K562 (cell line): ENCODE measurements around the gene VAPB. TPM values are rescaled to one million over a fixed set of nuclear protein-coding genes. Genes with fewer than 3 reads are reported as not detected.

Experiments used
- ATAC-seq: fragments of 200-7000 bp; cut with Tn5 transposase; 3 replicates; pipeline ENCODE4 v1.9.1; 2020; ENCODE audit warnings: moderate library complexity
- BruUV-seq: library from RNA; stranded (reverse); fragments of 400-500 nt; replicated peaks from 2 replicates; lab custom pipeline; 2021; lab: Mats Ljungman, UMichigan
- CTCF ChIA-PET: fragments of 300-600 bp; formaldehyde crosslinking; extraction: SDS; loops from one replicate; lab custom pipeline; 2021; ENCODE audit warnings: low intra/inter-chr PET ratio; lab: Yijun Ruan, JAX
- POLR2A ChIA-PET: fragments of 300-600, 350-650 bp; sonication (Branson Sonifier 250); formaldehyde crosslinking; extraction: SDS; loops from one replicate; lab custom pipeline; 2021; ENCODE audit warnings: antibody characterized with exemption, inconsistent platforms; lab: Yijun Ruan, JAX
- DNase-seq, 4 experiments: peaks; one replicate each; pipeline versions ENCODE4 v3.0.0 to v3.0.0-alpha.2; 2011 to 2018; ENCODE audit warnings: low spot score in 3 of 4, mixed read lengths in 3 of 4; ENCODE audit errors: extremely low read depth in 1 of 4
- FAIRE-seq: peaks from 2 replicates; lab custom pipeline; 2011; peaks lifted over from hg19 to GRCh38; lab: Jason Lieb, UNC
- H2AFZ ChIP-seq: 2 replicates; pipeline ENCODE4 v1.6.0; 2011; ENCODE audit warnings: low read depth, low read length, control low read depth, inconsistent platforms
- H3K27ac ChIP-seq: fragments of 200-600 bp; 3 replicates; pipeline ENCODE4 v1.8.0; 2011; ENCODE audit warnings: low read depth, mild to moderate bottlenecking, control low read depth, inconsistent platforms, low read length, moderate library complexity, mixed read lengths; ENCODE audit errors: extremely low read depth
- H3K27me3 ChIP-seq, 2 experiments: fragments of 300-600 bp in 1 of 2; 2 replicates in 1 of 2; 3 replicates in 1 of 2; pipeline versions ENCODE4 v1.6.0 to v1.8.0; 2011; ENCODE audit warnings: inconsistent platforms in 2 of 2, low read length in 2 of 2, mild to moderate bottlenecking in 1 of 2, mixed read lengths in 1 of 2, moderate library complexity in 1 of 2; ENCODE audit not compliant: control insufficient read depth in 2 of 2, insufficient read depth in 2 of 2
- H3K36me3 ChIP-seq: fragments of 300-600 bp; 3 replicates; pipeline ENCODE4 v1.8.0; 2011; ENCODE audit warnings: mild to moderate bottlenecking, low read length, inconsistent platforms; ENCODE audit not compliant: control insufficient read depth, insufficient read depth
- H3K4me1 ChIP-seq, 2 experiments: fragments of 200-600 bp in 1 of 2; replicated peaks in 1 of 2; 2 replicates in 1 of 2; 3 replicates in 1 of 2; pipeline versions ENCODE4 v1.5.1 to v1.8.0; 2011; ENCODE audit warnings: inconsistent platforms in 2 of 2, low read length in 2 of 2, mild to moderate bottlenecking in 1 of 2, mixed read lengths in 1 of 2, moderate library complexity in 1 of 2; ENCODE audit not compliant: control insufficient read depth in 2 of 2, insufficient read depth in 2 of 2
- H3K4me2 ChIP-seq: 2 replicates; pipeline ENCODE4 v1.6.1; 2011; ENCODE audit warnings: low read length, control low read depth, inconsistent platforms, mixed read lengths; ENCODE audit not compliant: insufficient read depth
- H3K4me3 ChIP-seq: fragments of 200-600 bp; sonication (generic), shearing (Covaris generic); 2 replicates; pipeline ENCODE4 v1.5.1; 2016; ENCODE audit warnings: control low read depth, inconsistent platforms
- H3K79me2 ChIP-seq: fragments of 200-600 bp; 3 replicates; pipeline ENCODE4 v1.8.0; 2011; ENCODE audit warnings: low read length, inconsistent platforms; ENCODE audit not compliant: control insufficient read depth, insufficient read depth
- H3K9ac ChIP-seq, 2 experiments: 2 replicates each; pipeline versions ENCODE4 v1.6.0 to v1.6.1; 2011; ENCODE audit warnings: low read depth in 2 of 2, low read length in 2 of 2, control low read depth in 1 of 2, inconsistent platforms in 1 of 2, mild to moderate bottlenecking in 1 of 2, mixed read lengths in 1 of 2; ENCODE audit not compliant: insufficient read depth in 1 of 2
- H3K9me1 ChIP-seq: one replicate; pipeline ENCODE4 v1.6.0; 2011; ENCODE audit warnings: inconsistent platforms, mild to moderate bottlenecking, low read length, moderate library complexity; ENCODE audit not compliant: control insufficient read depth, insufficient read depth
- H3K9me3 ChIP-seq: replicated peaks from 2 replicates; pipeline ENCODE4 v1.5.1; 2011; ENCODE audit warnings: low read depth, low read length, inconsistent platforms; ENCODE audit not compliant: control insufficient read depth, insufficient read depth
- H4K20me1 ChIP-seq: replicated peaks from 2 replicates; pipeline ENCODE4 v1.6.1; 2011; ENCODE audit warnings: low read length, inconsistent platforms, mixed read lengths; ENCODE audit not compliant: control insufficient read depth, insufficient read depth
- ETV1 ChIP-seq: fragments of 450-650 bp; conservative IDR thresholded peaks from 2 replicates; pipeline ENCODE4 v1.6.1; 2016; ENCODE audit warnings: missing genetic modification characterization, control low read depth, low read depth, missing compliant biosample characterization
- FIP1L1 ChIP-seq: fragments of 200-400 bp; formaldehyde crosslinking; IDR thresholded peaks from 2 replicates; pipeline ENCODE4 v1.6.1; 2018; ENCODE audit warnings: mild to moderate bottlenecking, low read depth, low read length; ENCODE audit not compliant: poor library complexity, severe bottlenecking
- HLTF ChIP-seq: fragments of 450-650 bp; IDR thresholded peaks from 2 replicates; pipeline ENCODE4 v1.6.1; 2016
- JUND ChIP-seq, 2 experiments: IDR thresholded peaks; 2 replicates in 1 of 2; 3 replicates in 1 of 2; pipeline ENCODE4 v1.6.1; 2011; ENCODE audit warnings: borderline replicate concordance in 2 of 2, low read depth in 2 of 2, low read length in 2 of 2, improper control_type of control experiment in 1 of 2, missing biosample characterization in 1 of 2, missing genetic modification characterization in 1 of 2, missing genetic modification reagents in 1 of 2
- KLF6 ChIP-seq: fragments of 250-450 bp; sonication (Bioruptor Pico); IDR thresholded peaks from 2 replicates; pipeline ENCODE4 v1.4.0; 2020; ENCODE audit warnings: mild to moderate bottlenecking, moderate library complexity, borderline replicate concordance
- MCM7 ChIP-seq, 2 experiments: fragments of 450-650 bp; IDR thresholded peaks; 2 replicates each; pipeline ENCODE4 v1.6.1; 2016 to 2018
- RNF2 ChIP-seq: sonication (generic); IDR thresholded peaks from 2 replicates; pipeline ENCODE4 v1.6.1; 2016
- SETDB1 ChIP-seq: IDR thresholded peaks from one replicate; pipeline ENCODE4 v1.6.1; 2012; ENCODE audit warnings: low read length, control low read depth, inconsistent platforms
- SMARCB1 ChIP-seq: IDR thresholded peaks from 2 replicates; pipeline ENCODE4 v1.6.1; 2011; ENCODE audit warnings: improper control_type of control experiment, low read depth; ENCODE audit not compliant: insufficient read length
- SREBF1 ChIP-seq: fragments of 150-350 bp; IDR thresholded peaks from 2 replicates; pipeline ENCODE4 v1.6.1; 2014; ENCODE audit warnings: antibody characterized with exemption, low read depth, low read length, borderline replicate concordance
- ZBTB1 ChIP-seq: sonication (generic); formaldehyde crosslinking; IDR thresholded peaks from 2 replicates; pipeline ENCODE4 v1.8.1; 2023; ENCODE audit warnings: missing genetic modification reagents, low read depth, mild to moderate bottlenecking, borderline replicate concordance
- ZNF3 ChIP-seq: fragments of 250-450 bp; sonication (Bioruptor Pico); IDR thresholded peaks from 2 replicates; pipeline ENCODE4 v1.5.0; 2021; ENCODE audit warnings: mild to moderate bottlenecking, moderate library complexity
- ZNF395 ChIP-seq: fragments of 200-800 bp; sonication (Bioruptor generic); IDR thresholded peaks from 2 replicates; pipeline ENCODE4 v1.6.1; 2017; ENCODE audit warnings: missing genetic modification characterization, missing compliant biosample characterization
- WGBS: fragments of 100-300 bp; shearing (Covaris generic); methylation state at CpG from one replicate; pipeline ENCODE4 v1.1.6; 2016; ENCODE audit warnings: low coverage, mixed read lengths; ENCODE audit not compliant: insufficient coverage; ENCODE audit errors: missing lambda C conversion rate; 5-methylcytosine and 5-hydroxymethylcytosine counted together
- in situ Hi-C: fragments of 300-500 bp; cut with MboI; formaldehyde crosslinking; loops from 4 replicates; pipeline ENCODE4 v1.15.0; 2018; ENCODE audit warnings: inconsistent platforms, mixed read lengths
- intact Hi-C: fragments of 100-400 bp; cut with micrococcal nuclease; formaldehyde crosslinking; loops from 2 replicates; pipeline ENCODE4 v1.14.2; 2022
- polyA plus RNA-seq, 8 experiments: library from polyadenylated mRNA; depleted of rRNA in 4 of 8; stranded (reverse) in 5 of 8; unstranded in 3 of 8; fragments of >200 nt; fragmentation: Nextera tagmentation in 2 of 8; fragmentation: Illumina TruSeq in 1 of 8; extraction: Ambion mirVana in 2 of 8; extraction: Trizol in 1 of 8; gene quantifications; 2 replicates each; pipeline versions ENCODE4 v1.2.1 to v1.2.3, GENCODE V29; 2011 to 2014; ENCODE audit warnings: inconsistent platforms in 1 of 8, missing spikeins in 1 of 8
- total RNA-seq, 7 experiments: library from RNA; depleted of rRNA in 6 of 7; stranded (reverse); fragments of >200 nt in 6 of 7; fragmentation: Illumina TruSeq in 2 of 7; extraction: Trizol in 2 of 7; gene quantifications; 2 replicates each; pipeline versions ENCODE4 v1.2.1 to v1.2.3, GENCODE V29; 2011 to 2021; ENCODE audit warnings: low replicate concordance in 1 of 7
- TF ChIP-seq, protein P1 (sequence below): fragments of 450-650 bp; formaldehyde crosslinking; IDR thresholded peaks from 2 replicates; pipeline ENCODE4 v1.4.0; 2020; ENCODE audit warnings: mild to moderate bottlenecking, moderate library complexity
- TF ChIP-seq, protein P2 (sequence below): sonication (generic); formaldehyde crosslinking; IDR thresholded peaks from 2 replicates; pipeline ENCODE4 v1.8.0; 2022; ENCODE audit warnings: mild to moderate bottlenecking, missing genetic modification reagents

VAPB gene
- total and polyA plus RNA-seq, 9 of the 15 experiments (the other 6 are each of a cell fraction or from before 2014, with no cell fraction given) = 3.4 to 51.0 (median 27.9) TPM

DNA sequence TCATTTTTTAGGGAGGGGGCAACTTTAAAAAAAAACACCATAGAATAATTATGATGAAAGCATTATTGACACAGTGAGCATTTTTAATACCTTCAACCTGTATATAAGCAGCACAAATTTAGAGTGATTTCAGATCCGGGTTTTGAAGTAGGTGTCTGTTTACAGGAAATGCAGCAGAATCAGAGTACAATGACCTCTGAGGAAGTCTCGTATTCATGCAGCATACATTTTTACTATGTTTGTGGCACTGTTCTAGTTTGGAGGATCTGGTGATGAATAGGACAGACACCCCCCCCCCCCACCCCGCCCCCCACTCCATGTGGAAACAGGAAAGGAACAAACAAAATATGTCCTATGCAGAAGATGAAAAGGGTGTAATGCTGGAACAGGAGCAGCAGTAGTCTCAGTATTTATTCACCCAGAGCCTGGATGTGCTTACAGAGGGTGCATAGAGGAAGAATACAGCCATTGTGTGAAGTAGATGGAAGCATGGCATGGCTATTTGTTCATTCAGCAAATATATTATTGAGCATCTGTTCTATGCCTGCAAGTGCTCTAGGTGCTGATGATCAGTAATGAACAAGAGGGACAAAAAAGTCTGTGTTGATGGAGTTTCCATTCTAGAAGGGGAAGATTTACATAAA lies 19.7 kb downstream of the VAPB start:
- intact Hi-C loops (no loop called here), in situ Hi-C loops (no loop called here)
- peaks cover 91% of the 10 kb centered on the region for H3K79me2 ChIP-seq
- POLR2A ChIA-PET = interaction anchor here (0.6 to 1.4 kb wide), 3 partner anchors 10 to 24 kb away, joined by 3 to 4 read pairs (median 4); no protein-coding TSS in a partner anchor
- ATAC-seq = no peak
- no peaks in the 10 kb centered on the region for H3K9me3 ChIP-seq
- DNase-seq = no peak
- H3K9me1 ChIP-seq = no peaks in the 10 kb centered on the region
- no TSS peak for BruUV-seq
- no peaks in the 10 kb centered on the region for H3K27me3 ChIP-seq
- peaks cover 7% of the 10 kb centered on the region; the same call in 2 of the 3 replicates for H3K36me3 ChIP-seq
- H3K9ac ChIP-seq = no peak overlapping the region
- no peak overlapping the region for H3K4me2 ChIP-seq
- no peak for FAIRE-seq
- H2AFZ ChIP-seq = no peak overlapping the region
- 63% methylated on average over 3 of the region's 3 CpGs for WGBS
- TF ChIP-seq RNF2 (no peak), JUND (IDR thresholded peaks at IDR 0.05; ENCODE audit: borderline replicate concordance, low read depth, low read length) (no peak), JUND (tag; IDR thresholded peaks at IDR 0.05; ENCODE audit: borderline replicate concordance, low read depth, low read length) (no peak), SREBF1 (no peak), HLTF (no peak), SMARCB1 (no peak), ZBTB1 (CRISPR knock-in tag) (no peak), ZNF3 (CRISPR knock-in tag) (no peak), ZNF395 (CRISPR knock-in tag) (no peak), FIP1L1 (no peak), ETV1 (tag) (no peak), MCM7 (IDR thresholded peaks at IDR 0.05) (no peak), KLF6 (CRISPR knock-in tag) (no peak), SETDB1 (no peak)
- TF ChIP-seq, protein P1, sequence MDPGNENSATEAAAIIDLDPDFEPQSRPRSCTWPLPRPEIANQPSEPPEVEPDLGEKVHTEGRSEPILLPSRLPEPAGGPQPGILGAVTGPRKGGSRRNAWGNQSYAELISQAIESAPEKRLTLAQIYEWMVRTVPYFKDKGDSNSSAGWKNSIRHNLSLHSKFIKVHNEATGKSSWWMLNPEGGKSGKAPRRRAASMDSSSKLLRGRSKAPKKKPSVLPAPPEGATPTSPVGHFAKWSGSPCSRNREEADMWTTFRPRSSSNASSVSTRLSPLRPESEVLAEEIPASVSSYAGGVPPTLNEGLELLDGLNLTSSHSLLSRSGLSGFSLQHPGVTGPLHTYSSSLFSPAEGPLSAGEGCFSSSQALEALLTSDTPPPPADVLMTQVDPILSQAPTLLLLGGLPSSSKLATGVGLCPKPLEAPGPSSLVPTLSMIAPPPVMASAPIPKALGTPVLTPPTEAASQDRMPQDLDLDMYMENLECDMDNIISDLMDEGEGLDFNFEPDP (CRISPR knock-in tag) = no peak
- TF ChIP-seq, protein P2, sequence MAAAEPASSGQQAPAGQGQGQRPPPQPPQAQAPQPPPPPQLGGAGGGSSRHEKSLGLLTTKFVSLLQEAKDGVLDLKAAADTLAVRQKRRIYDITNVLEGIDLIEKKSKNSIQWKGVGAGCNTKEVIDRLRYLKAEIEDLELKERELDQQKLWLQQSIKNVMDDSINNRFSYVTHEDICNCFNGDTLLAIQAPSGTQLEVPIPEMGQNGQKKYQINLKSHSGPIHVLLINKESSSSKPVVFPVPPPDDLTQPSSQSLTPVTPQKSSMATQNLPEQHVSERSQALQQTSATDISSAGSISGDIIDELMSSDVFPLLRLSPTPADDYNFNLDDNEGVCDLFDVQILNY = no peak
- no peak overlapping the region for H3K27ac ChIP-seq
- CTCF ChIA-PET = no interaction called here
- no peak overlapping the region for H3K4me3 ChIP-seq
- peaks cover 3 to 19% of the 10 kb centered on the region in 2 experiments; a peak in 4 of 5 replicates for H3K4me1 ChIP-seq
- H4K20me1 ChIP-seq = peaks cover 20% of the 10 kb centered on the region
